ENCODE measurements around the gene ZNF219. TPM values are rescaled to one million over a fixed set of nuclear protein-coding genes. Genes with fewer than 3 reads are reported as not detected.

The ZNF219 gene
- total and polyA plus RNA-seq, 2 of the 13 experiments (the other 11 are each of a cell fraction or from before 2014, with no cell fraction given) = 34.5 to 36.6 TPM

- no peak for TF ChIP-seq LBX2 (CRISPR knock-in tag; IDR thresholded peaks at IDR 0.05; ENCODE audit: borderline replicate concordance)
- TF ChIP-seq SALL1 (CRISPR knock-in tag; IDR thresholded peaks at IDR 0.05) = peak; percentile 67
- no peak for TF ChIP-seq PLSCR1 (CRISPR knock-in tag; IDR thresholded peaks at IDR 0.05; ENCODE audit: borderline replicate concordance)
- TF ChIP-seq ARNTL (CRISPR knock-in tag; IDR thresholded peaks at IDR 0.05) = no peak
- TF ChIP-seq ZNF546 (CRISPR knock-in tag; conservative IDR thresholded peaks at IDR 0.05) = no peak
- no peak for TF ChIP-seq ZNF776 (CRISPR knock-in tag; IDR thresholded peaks at IDR 0.05)
- no peak for TF ChIP-seq RFX5 (IDR thresholded peaks at IDR 0.05; ENCODE audit: low read depth, low read length)
- no peak for TF ChIP-seq MLX (CRISPR knock-in tag; IDR thresholded peaks at IDR 0.05)
- TF ChIP-seq HBP1 (CRISPR knock-in tag; IDR thresholded peaks at IDR 0.05; ENCODE audit: low read depth) = no peak
- TF ChIP-seq THAP7 (CRISPR knock-in tag; IDR thresholded peaks at IDR 0.05) = no peak
- TF ChIP-seq CSRNP1 (CRISPR knock-in tag; IDR thresholded peaks at IDR 0.05) = no peak
- no peak for TF ChIP-seq CHCHD3 (CRISPR knock-in tag; IDR thresholded peaks at IDR 0.05)
- TF ChIP-seq ZNF121 (CRISPR knock-in tag; IDR thresholded peaks at IDR 0.05) = no peak
- no peak for TF ChIP-seq MAFK (conservative IDR thresholded peaks at IDR 0.05 in 1 of 2, IDR thresholded peaks at IDR 0.05 in 1 of 2; ENCODE audit: low read length in 2 of 2)
- TF ChIP-seq ARHGAP35 (CRISPR knock-in tag; IDR thresholded peaks at IDR 0.05; ENCODE audit: borderline replicate concordance) = no peak
- no peak for TF ChIP-seq FOXP1 (IDR thresholded peaks at IDR 0.05)
- no peak; the same call in 1 of the 2 replicates for TF ChIP-seq FOXP1 (CRISPR knock-in tag; IDR thresholded peaks at IDR 0.05)
- TF ChIP-seq PAXIP1 (CRISPR knock-in tag; conservative IDR thresholded peaks at IDR 0.05) = peak; percentile 73
- TF ChIP-seq TAF1 (CRISPR knock-in tag; IDR thresholded peaks at IDR 0.05) = no peak
- TF ChIP-seq ZNF567 (CRISPR knock-in tag; IDR thresholded peaks at IDR 0.05; ENCODE audit: borderline replicate concordance) = no peak
- TF ChIP-seq ZBTB42 (CRISPR knock-in tag; IDR thresholded peaks at IDR 0.05) = no peak
Measured at GRCh38 chr14:21043974-21044618, 54.4 kb downstream of the ZNF219 start (continued).

Measured in HepG2 (cell line).